ENCODE data around the gene SCLY.

Gene SCLY

DNA sequence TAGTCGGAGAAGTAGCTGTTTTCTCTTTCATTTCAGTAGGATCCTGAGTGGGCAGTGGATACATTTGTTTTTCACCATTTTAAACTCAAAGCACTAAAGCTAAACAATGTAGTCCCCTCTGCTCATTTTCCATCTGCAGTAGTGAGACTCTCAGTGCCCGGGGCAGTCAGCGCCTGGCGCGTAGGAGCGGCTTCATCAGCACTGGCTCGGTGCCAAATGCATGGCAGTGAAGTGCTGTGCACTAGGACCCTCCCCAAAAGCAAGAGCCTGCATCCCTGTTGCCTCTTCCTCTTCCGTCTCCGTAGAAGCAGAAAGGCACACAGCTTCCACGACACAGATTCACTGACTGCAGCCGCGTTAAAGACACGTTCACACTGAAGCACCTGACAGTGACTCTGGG lies 20.3 kb downstream of the SCLY start:
- H3K9me3 ChIP-seq (ENCODE audit: control insufficient read depth, low read length) = no peaks in the 10 kb centered on the region
- H3K4me1 ChIP-seq = no peaks in the 10 kb centered on the region
- TF ChIP-seq, protein P1, sequence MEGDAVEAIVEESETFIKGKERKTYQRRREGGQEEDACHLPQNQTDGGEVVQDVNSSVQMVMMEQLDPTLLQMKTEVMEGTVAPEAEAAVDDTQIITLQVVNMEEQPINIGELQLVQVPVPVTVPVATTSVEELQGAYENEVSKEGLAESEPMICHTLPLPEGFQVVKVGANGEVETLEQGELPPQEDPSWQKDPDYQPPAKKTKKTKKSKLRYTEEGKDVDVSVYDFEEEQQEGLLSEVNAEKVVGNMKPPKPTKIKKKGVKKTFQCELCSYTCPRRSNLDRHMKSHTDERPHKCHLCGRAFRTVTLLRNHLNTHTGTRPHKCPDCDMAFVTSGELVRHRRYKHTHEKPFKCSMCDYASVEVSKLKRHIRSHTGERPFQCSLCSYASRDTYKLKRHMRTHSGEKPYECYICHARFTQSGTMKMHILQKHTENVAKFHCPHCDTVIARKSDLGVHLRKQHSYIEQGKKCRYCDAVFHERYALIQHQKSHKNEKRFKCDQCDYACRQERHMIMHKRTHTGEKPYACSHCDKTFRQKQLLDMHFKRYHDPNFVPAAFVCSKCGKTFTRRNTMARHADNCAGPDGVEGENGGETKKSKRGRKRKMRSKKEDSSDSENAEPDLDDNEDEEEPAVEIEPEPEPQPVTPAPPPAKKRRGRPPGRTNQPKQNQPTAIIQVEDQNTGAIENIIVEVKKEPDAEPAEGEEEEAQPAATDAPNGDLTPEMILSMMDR (IDR thresholded peaks at IDR 0.05) = no peak
- H3K79me2 ChIP-seq = no peaks in the 10 kb centered on the region
- no peak overlapping the region for H3K9ac ChIP-seq
- H3K4me3 ChIP-seq (ENCODE audit: low read depth, low read length) = no peak overlapping the region
- H2AFZ ChIP-seq = no peak overlapping the region
- H3K27ac ChIP-seq = no peak overlapping the region
- H3K27me3 ChIP-seq (ENCODE audit: control insufficient read depth, insufficient read depth, low read length) = no peaks in the 10 kb centered on the region
- H3K36me3 ChIP-seq (ENCODE audit: control insufficient read depth, insufficient read depth, low read length) = no peaks in the 10 kb centered on the region
- no peak overlapping the region for H3K4me2 ChIP-seq (ENCODE audit: low read length)

DNA sequence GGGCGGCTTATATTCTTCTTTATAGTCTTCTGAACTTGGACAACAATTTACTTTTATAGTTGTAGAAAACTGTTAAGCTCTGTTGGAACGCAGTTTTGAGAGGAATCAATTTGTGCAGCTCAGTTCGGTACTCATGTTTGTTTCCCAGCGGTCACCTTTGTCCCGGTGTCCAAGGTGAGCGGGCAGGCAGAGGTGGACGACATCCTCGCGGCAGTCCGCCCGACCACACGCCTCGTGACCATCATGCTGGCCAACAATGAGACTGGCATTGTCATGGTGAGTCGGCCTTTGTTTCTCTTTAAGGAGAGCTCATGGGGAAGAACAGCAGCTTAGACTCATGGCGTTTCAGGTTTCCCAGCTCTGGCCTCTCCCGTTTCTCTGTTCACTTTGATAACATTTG lies 20.8 kb downstream of the SCLY start:
- H3K4me1 ChIP-seq = no peaks in the 10 kb centered on the region
- H3K9ac ChIP-seq = no peak overlapping the region
- H3K9me3 ChIP-seq (ENCODE audit: control insufficient read depth, low read length) = no peaks in the 10 kb centered on the region
- H3K4me2 ChIP-seq (ENCODE audit: low read length) = no peak overlapping the region
- H2AFZ ChIP-seq = no peak overlapping the region
- no peaks in the 10 kb centered on the region for H3K36me3 ChIP-seq (ENCODE audit: control insufficient read depth, insufficient read depth, low read length)
- TF ChIP-seq, protein P1 (IDR thresholded peaks at IDR 0.05) = no peak
- H3K27me3 ChIP-seq (ENCODE audit: control insufficient read depth, insufficient read depth, low read length) = no peaks in the 10 kb centered on the region
- no peaks in the 10 kb centered on the region for H3K79me2 ChIP-seq
- no peak overlapping the region for H3K27ac ChIP-seq
- H3K4me3 ChIP-seq (ENCODE audit: low read depth, low read length) = no peak overlapping the region

DNA sequence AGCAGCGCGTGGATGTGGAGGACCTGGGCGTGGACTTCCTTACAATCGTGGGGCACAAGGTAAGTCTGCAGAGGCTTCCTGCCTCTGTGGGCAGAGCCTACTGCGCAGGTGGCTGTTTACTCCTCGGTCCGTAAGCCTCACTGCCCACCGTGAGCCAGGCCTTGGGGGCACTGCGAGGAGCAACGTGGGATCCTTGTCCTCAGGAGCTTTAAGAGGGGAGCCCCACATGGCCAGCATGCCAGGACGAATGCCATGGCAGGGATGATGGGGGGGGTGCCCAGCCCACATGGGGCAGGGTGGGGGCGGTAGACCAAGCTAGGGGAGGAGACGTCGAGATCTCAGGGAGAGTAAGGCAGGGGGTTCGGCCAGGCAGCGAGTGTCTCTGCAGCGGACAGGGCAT lies 21.4 kb downstream of the SCLY start:
- Histone ChIP-seq H3K9ac (no peak overlapping the region), H3K9me3 (ENCODE audit: control insufficient read depth, low read length) (no peaks in the 10 kb centered on the region), H3K79me2 (no peaks in the 10 kb centered on the region), H3K4me1 (no peaks in the 10 kb centered on the region), H3K4me3 (ENCODE audit: low read depth, low read length) (no peak overlapping the region), H3K27ac (no peak overlapping the region), H2AFZ (no peak overlapping the region), H3K27me3 (ENCODE audit: control insufficient read depth, insufficient read depth, low read length) (no peaks in the 10 kb centered on the region), H3K36me3 (ENCODE audit: control insufficient read depth, insufficient read depth, low read length) (no peaks in the 10 kb centered on the region), H3K4me2 (ENCODE audit: low read length) (no peak overlapping the region)
- TF ChIP-seq, protein P1 (IDR thresholded peaks at IDR 0.05) = no peak

DNA sequence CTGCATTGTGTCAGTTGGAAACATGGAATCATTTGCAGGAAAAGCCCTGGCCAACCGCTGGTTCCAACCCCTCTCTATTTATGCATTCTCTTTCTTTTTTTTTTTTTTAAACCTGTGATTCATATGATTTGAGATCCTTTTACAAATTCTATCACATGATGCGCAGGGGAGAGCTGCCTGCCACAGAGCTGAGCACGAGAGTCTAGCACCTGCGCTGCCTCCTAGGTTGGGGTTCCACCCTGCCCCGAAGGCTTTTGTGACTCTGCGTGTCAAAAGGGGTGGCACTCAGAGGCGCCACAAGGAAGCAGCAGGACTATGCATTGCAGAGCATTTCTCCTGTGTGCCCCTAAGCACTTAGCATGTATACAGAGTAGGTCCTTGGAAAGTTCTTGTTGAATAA lies 22.0 kb downstream of the SCLY start:
- Histone ChIP-seq H3K27ac (no peak overlapping the region), H3K4me2 (ENCODE audit: low read length) (no peak overlapping the region), H2AFZ (no peak overlapping the region), H3K9ac (no peak overlapping the region), H3K9me3 (ENCODE audit: control insufficient read depth, low read length) (no peaks in the 10 kb centered on the region), H3K36me3 (ENCODE audit: control insufficient read depth, insufficient read depth, low read length) (no peaks in the 10 kb centered on the region), H3K79me2 (no peaks in the 10 kb centered on the region), H3K4me1 (no peaks in the 10 kb centered on the region), H3K27me3 (ENCODE audit: control insufficient read depth, insufficient read depth, low read length) (no peaks in the 10 kb centered on the region), H3K4me3 (ENCODE audit: low read depth, low read length) (no peak overlapping the region)
- TF ChIP-seq, protein P1 (IDR thresholded peaks at IDR 0.05) = no peak

DNA sequence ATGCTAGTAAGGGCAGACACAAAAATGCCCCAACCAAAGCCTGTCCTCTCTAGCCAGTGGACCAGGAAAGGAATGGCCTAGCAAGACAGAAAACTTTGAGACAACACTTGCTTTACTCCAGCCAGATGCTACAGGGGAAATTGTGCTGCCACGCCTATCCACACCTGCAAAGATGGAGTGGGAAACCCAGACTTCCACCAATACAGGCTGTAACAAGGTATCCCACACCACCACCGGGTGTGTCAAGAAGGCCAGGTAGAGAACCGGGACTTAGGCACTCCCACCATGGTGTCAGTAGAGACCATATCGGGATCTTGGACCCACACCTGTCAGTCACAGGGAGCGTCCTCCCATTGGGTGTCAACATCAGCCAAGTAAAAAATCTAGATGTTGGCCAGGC lies 23.1 kb downstream of the SCLY start:
- Histone ChIP-seq H3K79me2 (no peaks in the 10 kb centered on the region), H3K9ac (no peak overlapping the region), H3K27ac (no peak overlapping the region), H3K27me3 (ENCODE audit: control insufficient read depth, insufficient read depth, low read length) (no peaks in the 10 kb centered on the region), H3K4me1 (no peaks in the 10 kb centered on the region), H3K9me3 (ENCODE audit: control insufficient read depth, low read length) (no peaks in the 10 kb centered on the region), H3K4me3 (ENCODE audit: low read depth, low read length) (no peak overlapping the region), H2AFZ (no peak overlapping the region), H3K4me2 (ENCODE audit: low read length) (no peak overlapping the region), H3K36me3 (ENCODE audit: control insufficient read depth, insufficient read depth, low read length) (no peaks in the 10 kb centered on the region)
- TF ChIP-seq, protein P1 (IDR thresholded peaks at IDR 0.05) = no peak
